Measurements from ENCODE around the gene PTPRK.

DNA sequence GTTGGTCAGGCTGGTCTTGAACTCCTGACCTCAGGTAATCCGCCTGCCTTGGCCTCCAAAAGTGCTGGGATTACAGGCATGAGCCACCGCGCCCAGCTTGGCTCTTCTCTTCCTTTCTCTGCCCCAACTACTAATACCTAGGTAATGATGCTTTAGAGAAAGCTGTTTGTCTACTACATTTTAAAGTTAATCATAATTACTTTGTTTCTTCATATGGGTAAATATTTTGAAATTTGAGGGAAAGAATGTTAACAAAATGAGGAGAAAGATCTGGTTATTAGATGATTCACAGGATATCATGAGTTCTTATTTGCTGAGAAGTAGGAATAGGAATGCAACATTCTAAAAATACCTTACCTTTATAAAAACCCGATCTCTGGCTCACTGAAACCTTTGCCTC, 18.4 kb upstream of the PTPRK start:
- TF ChIP-seq, protein P1, sequence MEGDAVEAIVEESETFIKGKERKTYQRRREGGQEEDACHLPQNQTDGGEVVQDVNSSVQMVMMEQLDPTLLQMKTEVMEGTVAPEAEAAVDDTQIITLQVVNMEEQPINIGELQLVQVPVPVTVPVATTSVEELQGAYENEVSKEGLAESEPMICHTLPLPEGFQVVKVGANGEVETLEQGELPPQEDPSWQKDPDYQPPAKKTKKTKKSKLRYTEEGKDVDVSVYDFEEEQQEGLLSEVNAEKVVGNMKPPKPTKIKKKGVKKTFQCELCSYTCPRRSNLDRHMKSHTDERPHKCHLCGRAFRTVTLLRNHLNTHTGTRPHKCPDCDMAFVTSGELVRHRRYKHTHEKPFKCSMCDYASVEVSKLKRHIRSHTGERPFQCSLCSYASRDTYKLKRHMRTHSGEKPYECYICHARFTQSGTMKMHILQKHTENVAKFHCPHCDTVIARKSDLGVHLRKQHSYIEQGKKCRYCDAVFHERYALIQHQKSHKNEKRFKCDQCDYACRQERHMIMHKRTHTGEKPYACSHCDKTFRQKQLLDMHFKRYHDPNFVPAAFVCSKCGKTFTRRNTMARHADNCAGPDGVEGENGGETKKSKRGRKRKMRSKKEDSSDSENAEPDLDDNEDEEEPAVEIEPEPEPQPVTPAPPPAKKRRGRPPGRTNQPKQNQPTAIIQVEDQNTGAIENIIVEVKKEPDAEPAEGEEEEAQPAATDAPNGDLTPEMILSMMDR (IDR thresholded peaks at IDR 0.05 in 4 of 5, conservative IDR thresholded peaks at IDR 0.05 in 1 of 5), result no peak
- no peak for TF ChIP-seq POLR2A (IDR thresholded peaks at IDR 0.05)
